NCI-H2081 treated with DMSO at 0.1 percent for 48 hours (cell line): ENCODE measurements around the gene SAMD4A.
A peak's percentile ranks its signal among the peaks of the same experiment; 100 is the strongest.
"Not testable (repeated sequence)": the region's sequence is repeated elsewhere in the genome, so short reads cannot be mapped to it uniquely, and the experiment has no call there.

Experiments
- DNase-seq: peaks from one replicate; lab custom pipeline; 2025; lab: John Stamatoyannopoulos, UW

SAMD4A gene

GRCh38 chr14:54784060-54784459 lies 217.1 kb downstream of the SAMD4A start:
- DNase-seq, result no peak

GRCh38 chr14:54784657-54785056 lies 217.7 kb downstream of the SAMD4A start:
- no peak for DNase-seq

- peak; percentile 43 for DNase-seq
These were observed 218.3 kb downstream of the SAMD4A start for GRCh38 chr14:54785136-54785777.

- DNase-seq, result no peak
These were observed 219.1 kb downstream of the SAMD4A start for GRCh38 chr14:54785778-54786770.

GRCh38 chr14:54786838-54787237 lies 219.9 kb downstream of the SAMD4A start:
- no peak for DNase-seq

- no peak for DNase-seq
These were observed 220.3 kb downstream of the SAMD4A start for GRCh38 chr14:54787261-54787660.

GRCh38 chr14:54788701-54789100 lies 221.8 kb downstream of the SAMD4A start:
- DNase-seq, result no peak

- DNase-seq, result no peak
These were observed 222.2 kb downstream of the SAMD4A start for GRCh38 chr14:54789166-54789565.

GRCh38 chr14:54789781-54790480 lies 223.0 kb downstream of the SAMD4A start:
- DNase-seq, result no peak

GRCh38 chr14:54791001-54791400 lies 224.1 kb downstream of the SAMD4A start:
- no peak for DNase-seq

- DNase-seq, result no peak
These were observed 225.4 kb downstream of the SAMD4A start for GRCh38 chr14:54792288-54792687.

- DNase-seq, result no peak
These were observed 227.2 kb downstream of the SAMD4A start for GRCh38 chr14:54794159-54794558.

- no peak for DNase-seq
These were observed 227.9 kb downstream of the SAMD4A start for GRCh38 chr14:54794796-54795195.

- DNase-seq, result no peak
These were observed 230.0 kb downstream of the SAMD4A start for GRCh38 chr14:54796961-54797360.

GRCh38 chr14:54797556-54797955 lies 230.6 kb downstream of the SAMD4A start:
- DNase-seq, result no peak

- no peak for DNase-seq
These were observed 231.1 kb downstream of the SAMD4A start for GRCh38 chr14:54797986-54798385.

GRCh38 chr14:54798465-54799124 lies 231.7 kb downstream of the SAMD4A start:
- no peak for DNase-seq

- not testable (repeated sequence) for DNase-seq
These were observed 234.6 kb downstream of the SAMD4A start for GRCh38 chr14:54801482-54801881.

- no peak for DNase-seq
These were observed 236.5 kb downstream of the SAMD4A start for GRCh38 chr14:54803396-54803795.

GRCh38 chr14:54803926-54804537 lies 237.1 kb downstream of the SAMD4A start:
- no peak for DNase-seq

GRCh38 chr14:54804538-54805041 lies 237.7 kb downstream of the SAMD4A start:
- no peak for DNase-seq
